Spinal cord (tissue), 10 donors: ENCODE data around the gene SHD. TPM values are rescaled to one million over a fixed set of nuclear protein-coding genes. Genes with fewer than 3 reads are reported as not detected.
"Not testable (repeated sequence)": the region's sequence is repeated elsewhere in the genome, so short reads cannot be mapped to it uniquely, and the experiment has no call there.

Experiments used
- DNase-seq, 6 donors: peaks; one replicate each; pipeline versions ENCODE4 v3.0.0 to v3.0.0-alpha.2; 2013 to 2015; ENCODE audit warnings: low spot score in 6 of 6, low read depth in 4 of 6
- H3K27ac ChIP-seq: one replicate; pipeline ENCODE4 v1.5.1; 2013; ENCODE audit warnings: low read depth, low read length, control low read depth
- H3K27me3 ChIP-seq: one replicate; pipeline ENCODE4 v1.6.1; 2013; ENCODE audit warnings: low read length; ENCODE audit not compliant: control insufficient read depth, insufficient read depth
- H3K36me3 ChIP-seq: one replicate; pipeline ENCODE4 v1.6.1; 2013; ENCODE audit warnings: low read length; ENCODE audit not compliant: control insufficient read depth, insufficient read depth
- H3K4me1 ChIP-seq: one replicate; pipeline ENCODE4 v1.6.1; 2013; ENCODE audit warnings: low read length; ENCODE audit not compliant: control insufficient read depth, insufficient read depth
- H3K4me3 ChIP-seq: one replicate; pipeline ENCODE4 v1.5.1; 2013; ENCODE audit warnings: low read depth, low read length, control low read depth
- H3K9me3 ChIP-seq: one replicate; pipeline ENCODE4 v1.6.1; 2013; ENCODE audit warnings: low read length; ENCODE audit not compliant: control insufficient read depth, insufficient read depth
- WGBS: methylation state at CpG from one replicate; pipeline ENCODE4 v1.1.5; 2013; ENCODE audit warnings: missing lambda C conversion rate; ENCODE audit not compliant: insufficient coverage; 5-methylcytosine and 5-hydroxymethylcytosine counted together
- long read RNA-seq, 4 donors: transcript quantifications; one replicate each; lab custom pipeline, GENCODE V29; 2026
- polyA plus RNA-seq, 2 donors: library from polyadenylated mRNA; unstranded; fragments of 120-200 nt; gene quantifications; one replicate each; pipeline ENCODE4 v1.2.1, GENCODE V29; 2013; ENCODE audit not compliant: insufficient read length in 2 of 2
- total RNA-seq, 2 donors: library from RNA; depleted of rRNA in 1 of 2; stranded (reverse); fragments of 120-200 nt in 1 of 2; fragments of >200 nt in 1 of 2; gene quantifications; one replicate each; pipeline versions ENCODE4 v1.2.3 to v1.2.4, GENCODE V29; 2013 to 2014
- donor health status: healthy.

Gene SHD
- total RNA-seq (10 to 100 TPM in 1 of 2 donors, 1 to 10 TPM in 1; 6.7 to 10.4 TPM), polyA plus RNA-seq (10 to 100 TPM; 68.4 to 77.1 TPM)
- long read RNA-seq, donor 1, transcript SHD-201 (6 exons, 2,577 nt), result major isoform, 21 of 22 reads
- long read RNA-seq, donor 1, partial matches to known transcripts, result 0 of 22 reads
- long read RNA-seq, donor 1, other reads (novel, unspliced or antisense), result 0 of 22 reads
- long read RNA-seq, donor 2, transcript SHD-201 (6 exons, 2,577 nt), result major isoform, 8 of 9 reads
- long read RNA-seq, donor 2, partial matches to known transcripts, result 0 of 9 reads
- long read RNA-seq, donor 2, other reads (novel, unspliced or antisense), result 0 of 9 reads
- long read RNA-seq, donor 3, transcript SHD-201 (6 exons, 2,577 nt), result major isoform, 11 of 12 reads
- long read RNA-seq, donor 3, partial matches to known transcripts, result 0 of 12 reads
- long read RNA-seq, donor 3, other reads (novel, unspliced or antisense), result 0 of 12 reads
- long read RNA-seq, donor 4, result 0 reads

- no peaks in the 10 kb centered on the region for H3K9me3 ChIP-seq
- H3K27me3 ChIP-seq, result peaks cover 9% of the 10 kb centered on the region
- peak in 2 of 6 donors; percentile 53 to 71 for DNase-seq
- H3K4me1 ChIP-seq, result peaks cover 30% of the 10 kb centered on the region
- peaks cover 7% of the 10 kb centered on the region for H3K36me3 ChIP-seq
- H3K4me3 ChIP-seq, result peak within 1 kb of the TSS; percentile 42
- peak within 1 kb of the TSS; percentile 25 for H3K27ac ChIP-seq
- WGBS, result 2% methylated on average over 14 of the region's 44 CpGs
Observed at GRCh38 chr19:4278419-4279266, at the start of gene SHD. Gene SHD, plus strand, starts transcription at chr19:4279266. Its CDS starts 798 bp downstream, at chr19:4280064.

- WGBS, result no CpG with 5 or more reads among the region's 6 CpGs
- not testable (repeated sequence) for DNase-seq, H3K9me3 ChIP-seq, H3K4me1 ChIP-seq, H3K27ac ChIP-seq, H3K4me3 ChIP-seq, H3K36me3 ChIP-seq
- H3K27me3 ChIP-seq, result peaks cover 19% of the 10 kb centered on the region
Observed at GRCh38 chr19:4230237-4230636, 48.8 kb upstream of the SHD start.

GRCh38 chr19:4231521-4231920 lies 47.5 kb upstream of the SHD start:
- not testable (repeated sequence) for H3K9me3 ChIP-seq, DNase-seq, H3K4me3 ChIP-seq, H3K4me1 ChIP-seq, H3K36me3 ChIP-seq, H3K27ac ChIP-seq
- peaks cover 19% of the 10 kb centered on the region for H3K27me3 ChIP-seq
- 83% methylated on average over 5 of the region's 6 CpGs for WGBS

GRCh38 chr19:4232139-4232538 lies 46.9 kb upstream of the SHD start:
- DNase-seq, result not testable (repeated sequence)

GRCh38 chr19:4232614-4233281 lies 46.3 kb upstream of the SHD start:
- WGBS, result 45% methylated on average over 21 of the region's 21 CpGs
- Histone ChIP-seq H3K36me3 (no peaks in the 10 kb centered on the region), H3K27me3 (peaks cover 19% of the 10 kb centered on the region), H3K9me3 (no peaks in the 10 kb centered on the region), H3K27ac (no peak overlapping the region), H3K4me1 (peaks cover 10% of the 10 kb centered on the region), H3K4me3 (no peak overlapping the region)
- DNase-seq, result no peak

More at GRCh38 chr19:4232139-4232538, 46.9 kb upstream of the SHD start:
- peaks cover 19% of the 10 kb centered on the region for H3K27me3 ChIP-seq
- 40% methylated on average over 1 of the region's 5 CpGs for WGBS
- H3K4me3 ChIP-seq, H3K36me3 ChIP-seq, H3K4me1 ChIP-seq, H3K27ac ChIP-seq, H3K9me3 ChIP-seq: not testable (repeated sequence)

GRCh38 chr19:4233282-4233853 lies 45.7 kb upstream of the SHD start:
- no peak overlapping the region for H3K27ac ChIP-seq
- DNase-seq, result peak in 2 of 6 donors; percentile 7 to 27
- H3K4me1 ChIP-seq, result peaks cover 10% of the 10 kb centered on the region
- H3K9me3 ChIP-seq, result no peaks in the 10 kb centered on the region
- WGBS, result 40% methylated on average over 11 of the region's 11 CpGs
- H3K27me3 ChIP-seq, result peaks cover 12% of the 10 kb centered on the region
- no peaks in the 10 kb centered on the region for H3K36me3 ChIP-seq
- H3K4me3 ChIP-seq, result no peak overlapping the region

GRCh38 chr19:4234142-4234861 lies 44.8 kb upstream of the SHD start:
- 42% methylated on average over 14 of the region's 21 CpGs for WGBS
- H3K4me3 ChIP-seq, result no peak overlapping the region
- peaks cover 6% of the 10 kb centered on the region for H3K4me1 ChIP-seq
- no peak overlapping the region for H3K27ac ChIP-seq
- H3K36me3 ChIP-seq, result no peaks in the 10 kb centered on the region
- peaks cover 4% of the 10 kb centered on the region for H3K27me3 ChIP-seq
- no peak for DNase-seq
- H3K9me3 ChIP-seq, result no peaks in the 10 kb centered on the region

GRCh38 chr19:4234862-4235201 lies 44.2 kb upstream of the SHD start:
- no peak overlapping the region for H3K4me3 ChIP-seq
- no peak overlapping the region for H3K27ac ChIP-seq
- peaks cover 4% of the 10 kb centered on the region for H3K4me1 ChIP-seq
- DNase-seq, result no peak
- peaks cover 2% of the 10 kb centered on the region for H3K27me3 ChIP-seq
- 59% methylated on average over 10 of the region's 13 CpGs for WGBS
- no peaks in the 10 kb centered on the region for H3K9me3 ChIP-seq
- H3K36me3 ChIP-seq, result no peaks in the 10 kb centered on the region

- H3K27me3 ChIP-seq, result not testable (repeated sequence)
Observed at GRCh38 chr19:4237510-4237909, 41.6 kb upstream of the SHD start.

More at GRCh38 chr19:4237510-4237909, 41.6 kb upstream of the SHD start:
- H3K9me3 ChIP-seq, H3K4me3 ChIP-seq, DNase-seq, H3K4me1 ChIP-seq, H3K36me3 ChIP-seq, H3K27ac ChIP-seq: not testable (repeated sequence)
- 92% methylated on average over 14 of the region's 16 CpGs for WGBS
